Stimulated activated CD8-positive, alpha-beta memory T cell treated with anti-CD3 and anti-CD28 coated beads, Interleukin-12 subunit alpha, Interleukin-12 subunit beta, amount 100 ng/mL, for 4 hours (primary cell): Measurements from ENCODE around the gene LRRC23.
"Not testable (repeated sequence)": the region's sequence is repeated elsewhere in the genome, so short reads cannot be mapped to it uniquely, and the experiment has no call there.

ENCODE experiments used
- DNase-seq: peaks from one replicate; pipeline ENCODE4 v3.0.0-alpha.2; 2020; ENCODE audit warnings: low read depth

The LRRC23 gene

DNA sequence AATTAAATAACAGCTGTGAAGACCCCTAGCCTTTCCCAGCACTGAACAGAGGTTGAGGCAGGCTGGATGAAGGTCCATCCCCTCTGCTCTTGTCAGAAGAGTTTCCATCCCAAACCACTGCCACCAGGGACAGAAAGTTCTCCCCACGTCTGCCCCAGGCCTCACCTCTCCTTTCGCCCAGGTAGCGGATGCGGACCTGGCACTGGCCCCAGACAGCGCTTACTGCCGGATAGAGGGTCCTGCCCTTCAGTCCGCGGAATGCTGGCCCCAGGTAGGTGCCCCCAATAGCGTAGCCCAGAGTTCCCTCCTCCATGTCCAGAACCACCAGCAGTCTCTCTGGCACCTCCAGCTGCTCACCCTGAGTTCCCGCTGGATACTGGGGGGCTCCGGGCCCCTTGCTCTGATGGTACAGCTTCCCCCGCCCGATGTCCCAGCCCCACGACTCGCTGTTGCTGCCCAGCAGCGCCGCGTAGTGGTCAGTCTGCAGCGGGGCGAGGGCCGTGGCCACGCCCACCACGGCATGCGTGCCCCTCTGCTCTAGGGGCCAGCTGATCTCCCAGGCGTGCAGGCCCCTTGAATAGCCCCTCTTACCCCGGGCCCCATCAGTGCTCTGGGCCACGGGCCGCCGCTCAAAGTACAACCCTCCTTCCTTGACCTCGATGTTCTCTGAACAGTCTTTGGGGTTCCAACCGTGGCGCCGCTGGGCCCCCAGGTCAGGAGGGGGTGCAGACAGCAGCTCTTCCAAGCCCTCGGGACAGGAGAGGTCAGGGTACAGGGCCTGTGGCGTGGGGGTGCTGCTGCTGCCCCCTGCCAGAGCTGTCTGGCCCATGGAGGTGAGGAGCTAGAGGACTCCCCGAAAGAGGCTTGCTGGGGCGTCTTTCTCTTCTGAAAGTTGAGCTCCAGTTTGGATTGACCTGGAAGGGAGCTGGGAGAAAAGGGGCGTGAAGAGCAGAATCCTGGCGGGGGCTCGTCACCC, 32.3 kb upstream of the LRRC23 start:
- DNase-seq = peak; percentile 74

- peak; percentile 99 for DNase-seq
Measured at GRCh38 chr12:6873094-6874014, 31.3 kb upstream of the LRRC23 start, which contains the start of gene SPSB2. Gene SPSB2 (minus strand): TSS chr12:6873303. CDS start chr12:6872901, 402 bp downstream.

DNA sequence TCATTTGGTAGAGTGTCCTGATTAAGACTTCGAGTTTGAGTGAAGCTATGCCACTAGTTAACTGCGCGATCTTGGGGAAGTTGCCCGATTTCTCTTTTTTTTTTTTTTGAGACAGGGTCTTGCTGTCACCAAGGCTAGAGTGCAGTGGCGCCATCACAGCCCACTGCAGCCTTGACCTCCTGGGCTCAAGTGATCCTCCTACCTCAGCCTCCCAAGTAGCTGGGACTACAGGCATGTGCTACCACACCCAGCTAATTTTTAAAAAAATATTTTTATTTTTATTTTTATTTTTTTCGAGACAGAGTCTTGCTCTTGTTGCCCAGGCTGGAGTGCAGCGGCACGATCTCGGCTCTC, 30.6 kb upstream of the LRRC23 start:
- not testable (repeated sequence) for DNase-seq

GRCh38 chr12:6879824-6880223, 24.8 kb upstream of the LRRC23 start:
- not testable (repeated sequence) for DNase-seq

DNA sequence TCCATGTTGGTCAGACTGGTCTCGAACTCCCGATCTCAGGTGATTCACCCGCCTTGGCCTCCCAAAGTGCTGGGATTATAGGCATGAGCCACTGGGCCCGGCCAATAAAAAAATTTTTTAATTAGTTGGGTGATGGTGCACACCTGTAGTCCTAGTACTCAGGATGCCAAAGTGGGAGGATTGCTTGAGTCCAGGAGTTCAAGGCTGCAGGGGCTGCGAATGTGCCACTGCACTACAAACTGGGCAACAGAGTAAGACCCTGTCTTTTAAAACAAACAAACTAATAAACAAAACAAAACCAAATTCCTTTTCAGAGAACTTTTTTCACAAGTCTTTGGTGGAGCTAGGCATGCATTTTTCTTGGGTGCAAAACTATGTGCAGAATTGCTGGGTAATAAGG, 21.4 kb upstream of the LRRC23 start:
- no peak for DNase-seq

- no peak for DNase-seq
Measured at GRCh38 chr12:6883683-6884082, 20.9 kb upstream of the LRRC23 start.

DNA sequence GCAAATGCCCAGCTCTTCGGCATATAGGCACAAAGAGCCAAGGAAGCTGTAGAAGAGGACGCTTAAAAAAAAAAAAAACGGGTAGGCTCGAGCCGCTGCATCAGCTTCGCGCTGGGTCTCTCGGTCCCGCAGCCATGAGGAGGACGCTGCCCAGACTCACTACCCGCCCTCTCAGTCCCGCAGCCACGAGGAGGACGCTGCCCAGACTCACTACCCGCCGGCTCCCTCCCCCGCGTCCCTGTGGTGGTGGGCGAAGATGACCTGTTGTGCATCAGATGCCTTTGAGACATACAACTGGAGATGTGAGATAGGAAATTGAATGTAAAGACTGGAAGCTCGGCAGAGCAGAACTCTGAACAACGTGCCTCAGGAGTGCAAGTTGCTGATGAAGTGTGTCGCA, 20.1 kb upstream of the LRRC23 start:
- DNase-seq = no peak

DNA sequence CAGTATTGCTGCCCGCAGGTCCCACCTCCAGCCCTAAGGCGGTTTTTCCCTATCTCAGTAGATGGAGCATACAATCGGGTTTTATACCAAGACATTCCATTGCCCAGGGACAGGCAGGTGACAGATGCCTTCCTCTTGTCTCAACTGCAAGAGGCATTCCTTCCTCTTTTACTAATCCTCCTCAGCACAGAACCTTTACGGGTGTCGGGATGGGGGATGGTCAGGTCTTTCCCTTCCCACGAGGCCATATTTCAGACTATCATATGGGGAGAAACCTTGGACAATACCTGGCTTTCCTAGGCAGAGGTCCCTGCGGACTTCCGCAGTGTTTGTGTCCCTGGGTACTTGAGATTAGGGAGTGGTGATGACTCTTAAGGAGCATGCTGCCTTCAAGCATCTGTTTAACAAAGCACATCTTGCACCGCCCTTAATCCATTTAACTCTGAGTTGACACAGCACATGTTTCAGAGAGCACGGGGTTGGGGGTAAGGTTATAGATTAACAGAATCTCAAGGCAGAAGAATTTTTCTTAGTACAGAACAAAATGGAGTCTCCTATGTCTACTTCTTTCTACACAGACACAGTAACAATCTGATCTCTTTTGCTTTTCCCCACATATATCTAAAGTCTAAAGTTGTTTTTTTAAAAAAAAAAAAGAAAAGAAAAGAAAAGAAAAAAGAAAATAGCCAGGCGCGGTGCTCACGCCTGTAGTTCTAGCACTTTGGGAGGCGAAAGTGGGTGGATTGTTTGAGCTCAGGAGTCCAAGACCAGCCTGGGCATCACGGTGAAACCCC, 18.2 kb upstream of the LRRC23 start:
- DNase-seq = not testable (repeated sequence)

- DNase-seq = no peak
Measured at GRCh38 chr12:6887460-6887859, 17.2 kb upstream of the LRRC23 start.

GRCh38 chr12:6888360-6888759, 16.3 kb upstream of the LRRC23 start:
- DNase-seq = no peak

- not testable (repeated sequence) for DNase-seq
Measured at GRCh38 chr12:6888794-6889193, 15.8 kb upstream of the LRRC23 start.

DNA sequence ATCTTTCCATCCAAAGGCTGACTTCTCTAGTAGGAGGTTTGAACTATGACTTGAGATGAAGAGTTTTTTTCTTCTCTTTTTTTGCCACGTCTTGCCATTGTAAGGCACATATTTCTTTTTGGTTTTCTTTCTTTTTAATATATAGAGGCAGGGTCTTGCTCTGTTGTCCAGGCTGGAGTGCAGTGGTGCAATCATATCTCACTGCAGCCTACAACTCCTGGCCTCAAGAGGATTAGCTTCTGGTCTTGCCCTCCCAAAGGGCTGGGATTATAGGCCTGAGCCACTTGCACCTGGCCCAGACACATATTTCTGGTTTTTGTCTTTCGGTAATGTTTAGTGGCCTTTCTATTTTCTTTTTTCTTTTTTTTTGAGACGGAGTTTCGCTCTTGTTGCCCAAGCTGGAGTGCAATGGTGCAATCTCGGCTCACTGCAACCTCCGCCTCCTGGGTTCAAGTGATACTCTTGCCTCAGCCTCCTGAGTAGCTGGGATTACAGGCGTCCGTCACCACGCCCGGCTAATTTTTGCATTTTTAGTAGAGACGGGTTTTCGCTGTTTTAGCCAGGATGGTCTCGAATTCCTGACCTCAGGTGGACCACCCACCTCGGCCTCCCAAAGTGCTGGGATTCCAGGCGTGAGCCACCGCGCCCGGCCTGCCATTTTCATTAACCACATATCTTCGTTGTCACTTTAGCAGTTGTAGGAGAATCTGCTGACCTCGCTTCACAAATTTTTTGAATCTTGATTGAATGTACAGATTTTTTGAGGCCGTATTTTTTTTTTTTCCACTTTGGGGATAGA, 14.6 kb upstream of the LRRC23 start:
- not testable (repeated sequence) for DNase-seq

DNA sequence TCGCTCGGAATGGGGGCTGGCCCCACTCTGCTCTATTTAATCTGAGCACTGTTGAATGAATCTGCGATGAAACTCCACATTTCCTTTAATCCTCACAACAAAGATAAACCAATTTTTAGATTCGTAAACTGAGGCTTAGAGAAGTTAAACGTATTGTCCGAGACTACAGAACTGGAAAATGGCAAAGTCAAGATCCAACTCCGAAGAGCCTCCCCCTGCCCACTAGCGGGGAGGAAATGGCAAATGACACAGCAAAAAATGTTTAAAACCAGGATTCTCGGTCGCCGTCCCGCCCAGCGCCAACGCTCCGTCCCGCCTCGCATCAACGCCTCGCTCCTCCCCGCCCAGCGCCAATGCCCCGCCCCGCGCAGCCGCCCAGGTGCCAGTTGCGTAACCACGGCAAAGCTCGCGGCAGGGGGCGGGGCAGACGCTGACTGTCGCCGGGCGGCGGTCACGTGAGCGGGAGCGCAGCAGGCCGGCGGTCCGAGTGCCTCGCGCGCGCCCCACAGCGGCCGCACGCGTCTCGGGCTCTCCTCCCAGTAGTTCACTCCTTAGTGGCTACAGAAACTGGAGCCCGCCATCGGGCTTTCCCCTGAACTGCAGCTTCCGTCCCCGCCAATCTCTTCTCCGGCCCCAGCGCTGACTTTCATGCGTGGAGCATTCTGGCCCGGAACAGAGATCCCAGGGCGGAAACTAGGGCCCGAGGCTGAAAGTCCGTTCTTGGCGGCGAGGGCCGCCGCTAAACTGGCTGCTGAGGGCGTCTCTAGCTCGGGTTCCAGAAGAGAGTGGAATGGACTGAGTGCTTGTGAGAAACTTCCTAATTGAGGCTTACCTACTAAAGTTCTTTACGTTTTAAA, 13.6 kb upstream of the LRRC23 start:
- peak; percentile 99 for DNase-seq

- no peak for DNase-seq
Measured at GRCh38 chr12:6891646-6892001, 13.0 kb upstream of the LRRC23 start.

DNA sequence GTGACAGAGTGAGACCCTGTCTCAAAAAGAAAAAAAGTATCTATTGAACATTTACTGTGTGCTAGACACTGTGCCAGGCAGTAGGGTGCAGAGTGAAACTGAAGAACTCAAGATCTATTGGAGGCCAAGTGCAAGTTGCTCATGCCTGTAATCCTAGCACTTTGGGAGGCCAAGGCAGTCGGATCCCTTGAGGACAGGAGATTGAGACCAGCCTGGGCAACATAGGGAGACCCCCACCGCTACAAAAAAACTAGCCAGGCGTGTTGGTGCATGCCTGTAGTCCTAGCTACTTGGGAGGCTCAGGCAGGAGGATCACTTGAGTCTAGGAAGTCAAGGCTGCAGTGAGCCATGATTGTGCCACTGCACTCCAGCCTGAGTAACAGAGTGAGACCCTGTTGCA, 11.9 kb upstream of the LRRC23 start:
- not testable (repeated sequence) for DNase-seq

DNA sequence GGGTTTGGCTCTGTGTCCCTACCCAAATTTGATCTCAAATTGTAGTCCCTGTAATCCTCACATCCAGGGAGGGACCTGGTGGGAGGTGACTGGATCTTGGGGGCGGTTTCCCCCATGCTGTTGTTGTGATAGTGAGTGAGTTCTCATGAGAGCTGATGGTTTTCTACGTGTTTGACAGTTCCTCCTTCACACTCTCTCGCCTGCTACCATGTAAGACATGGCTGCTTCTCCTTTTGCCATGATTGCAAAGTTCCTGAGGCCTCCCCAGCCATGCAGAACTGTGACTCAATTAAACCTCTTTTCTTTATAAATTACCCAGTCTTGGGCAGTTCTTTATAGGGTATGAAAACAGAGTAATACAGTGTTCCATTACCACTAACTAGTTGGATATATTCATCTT, 10.3 kb upstream of the LRRC23 start:
- no peak for DNase-seq

- DNase-seq = no peak
Measured at GRCh38 chr12:6896846-6897435, 7.7 kb upstream of the LRRC23 start.

DNA sequence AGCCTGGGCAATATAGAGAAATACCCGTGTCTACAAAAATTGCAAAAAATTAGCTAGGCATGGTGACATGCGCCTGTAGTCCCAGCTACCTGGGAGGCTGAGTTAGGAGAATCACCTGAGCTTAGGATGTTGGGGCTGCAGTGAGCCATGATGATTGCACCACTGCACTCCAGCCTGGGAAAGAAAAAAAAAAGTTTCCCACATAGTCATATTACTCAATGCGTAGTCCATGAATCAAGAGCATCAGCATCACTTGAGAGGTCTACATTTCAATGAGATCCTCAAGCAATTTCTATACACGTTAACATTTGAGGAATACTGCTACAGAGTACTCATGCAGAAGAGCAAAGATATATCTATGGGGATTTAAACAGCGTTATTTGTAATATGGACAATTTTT, 5.2 kb upstream of the LRRC23 start:
- no peak for DNase-seq

GRCh38 chr12:6899837-6900519, 4.6 kb upstream of the LRRC23 start:
- no peak for DNase-seq
